ENCODE results near the gene CYP4V2. TPM values are rescaled to one million over a fixed set of nuclear protein-coding genes. Genes with fewer than 3 reads are reported as not detected.

The CYP4V2 gene
- total RNA-seq, 1 donor from 2014 or later: 10.0 TPM

- Mint-ChIP-seq H3K4me1 (ENCODE audit: low read depth, unreplicated experiment) (peaks cover 3% of the 10 kb centered on the region), H3K9me3 (ENCODE audit: unreplicated experiment) (peaks cover 3% of the 10 kb centered on the region), H3K4me3 (ENCODE audit: unreplicated experiment) (no peak overlapping the region), H3K27ac (ENCODE audit: unreplicated experiment) (no peak overlapping the region), H3K27me3 (ENCODE audit: unreplicated experiment) (peaks cover 5% of the 10 kb centered on the region), H3K36me3 (ENCODE audit: unreplicated experiment) (no peaks in the 10 kb centered on the region)
- no peak for TF ChIP-seq CTCF (IDR thresholded peaks at IDR 0.05; ENCODE audit: partially characterized antibody, unreplicated experiment)
- DNase-seq: no peak
Measured at GRCh38 chr4:186203406-186203805, 12.0 kb downstream of the CYP4V2 start.

- Mint-ChIP-seq H3K27me3 (ENCODE audit: unreplicated experiment) (peaks cover 5% of the 10 kb centered on the region), H3K9me3 (ENCODE audit: unreplicated experiment) (peaks cover 3% of the 10 kb centered on the region), H3K4me3 (ENCODE audit: unreplicated experiment) (no peak overlapping the region), H3K4me1 (ENCODE audit: low read depth, unreplicated experiment) (peaks cover 3% of the 10 kb centered on the region), H3K36me3 (ENCODE audit: unreplicated experiment) (peaks cover 7% of the 10 kb centered on the region), H3K27ac (ENCODE audit: unreplicated experiment) (no peak overlapping the region)
- no peak for DNase-seq
- TF ChIP-seq CTCF (IDR thresholded peaks at IDR 0.05; ENCODE audit: partially characterized antibody, unreplicated experiment): no peak
Measured at GRCh38 chr4:186204103-186204559, 12.8 kb downstream of the CYP4V2 start.

GRCh38 chr4:186204686-186205085 lies 13.3 kb downstream of the CYP4V2 start:
- Mint-ChIP-seq H3K27ac (ENCODE audit: unreplicated experiment) (no peak overlapping the region), H3K36me3 (ENCODE audit: unreplicated experiment) (peaks cover 12% of the 10 kb centered on the region), H3K9me3 (ENCODE audit: unreplicated experiment) (peaks cover 5% of the 10 kb centered on the region), H3K27me3 (ENCODE audit: unreplicated experiment) (peaks cover 5% of the 10 kb centered on the region), H3K4me3 (ENCODE audit: unreplicated experiment) (no peak overlapping the region), H3K4me1 (ENCODE audit: low read depth, unreplicated experiment) (peaks cover 3% of the 10 kb centered on the region)
- no peak for TF ChIP-seq CTCF (IDR thresholded peaks at IDR 0.05; ENCODE audit: partially characterized antibody, unreplicated experiment)
- no peak for DNase-seq

- no peak for TF ChIP-seq CTCF (IDR thresholded peaks at IDR 0.05; ENCODE audit: partially characterized antibody, unreplicated experiment)
- no peak overlapping the region for H3K4me3 Mint-ChIP-seq (ENCODE audit: unreplicated experiment)
- H3K36me3 Mint-ChIP-seq (ENCODE audit: unreplicated experiment): peaks cover 14% of the 10 kb centered on the region
- peaks cover 5% of the 10 kb centered on the region for H3K9me3 Mint-ChIP-seq (ENCODE audit: unreplicated experiment)
- peaks cover 5% of the 10 kb centered on the region for H3K27me3 Mint-ChIP-seq (ENCODE audit: unreplicated experiment)
- DNase-seq: no peak
- peaks cover 3% of the 10 kb centered on the region for H3K4me1 Mint-ChIP-seq (ENCODE audit: low read depth, unreplicated experiment)
- no peak overlapping the region for H3K27ac Mint-ChIP-seq (ENCODE audit: unreplicated experiment)
Measured at GRCh38 chr4:186205156-186205555, 13.8 kb downstream of the CYP4V2 start.

GRCh38 chr4:186216465-186217024 lies 25.2 kb downstream of the CYP4V2 start:
- TF ChIP-seq CTCF (IDR thresholded peaks at IDR 0.05; ENCODE audit: partially characterized antibody, unreplicated experiment): no peak
- Mint-ChIP-seq H3K9me3 (ENCODE audit: unreplicated experiment) (peaks cover 1% of the 10 kb centered on the region), H3K27me3 (ENCODE audit: unreplicated experiment) (peaks cover 2% of the 10 kb centered on the region), H3K27ac (ENCODE audit: unreplicated experiment) (no peak overlapping the region), H3K4me3 (ENCODE audit: unreplicated experiment) (no peak overlapping the region), H3K36me3 (ENCODE audit: unreplicated experiment) (no peaks in the 10 kb centered on the region), H3K4me1 (ENCODE audit: low read depth, unreplicated experiment) (no peaks in the 10 kb centered on the region)
- DNase-seq: no peak
